ENCODE results near the gene SMPD3.

DNA sequence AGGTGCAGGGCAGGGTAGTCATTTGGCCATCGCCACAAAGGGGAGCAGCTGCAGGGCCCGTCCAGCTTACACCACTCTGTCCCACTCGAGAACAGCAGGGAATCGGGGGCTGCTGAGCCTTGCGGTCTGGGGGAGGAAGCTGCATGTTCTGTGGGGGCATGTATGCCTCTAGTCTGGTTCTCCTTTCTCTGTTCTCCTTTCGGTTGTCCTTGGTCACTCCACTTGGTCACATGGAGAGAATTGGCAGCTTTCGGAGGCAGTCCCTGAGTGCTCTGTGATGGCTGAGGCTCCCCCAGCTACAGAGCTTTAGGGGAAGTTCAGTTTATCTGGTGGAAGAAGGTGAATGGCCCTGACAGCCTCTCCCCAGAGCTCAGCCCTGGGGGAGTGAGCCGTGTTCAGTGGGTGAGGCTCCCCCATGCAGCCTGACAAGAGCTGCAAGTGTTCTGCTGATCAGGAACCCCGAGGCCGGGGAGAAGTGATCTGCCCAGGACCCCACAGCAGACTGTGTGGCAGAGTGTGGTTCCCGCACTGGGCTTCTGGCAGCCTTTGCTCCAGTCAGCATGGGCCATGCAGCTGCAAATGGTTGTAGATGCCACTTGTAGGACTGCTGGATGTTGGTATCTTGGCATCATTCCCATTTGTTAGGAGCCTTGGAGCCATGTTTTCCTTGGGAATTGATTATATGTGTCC, 22.3 kb upstream of the SMPD3 start:
- TF ChIP-seq GATA2 (IDR thresholded peaks at IDR 0.05; ENCODE audit: low read depth, low read length) = no peak
- no peak for TF ChIP-seq GATA3 (IDR thresholded peaks at IDR 0.05; ENCODE audit: low read depth, low read length)
